GM23338 (cell line): ENCODE data around the gene MYO16.

Experiments used
- CTCF ChIP-seq, 2 experiments: fragments of 200-600 bp in 1 of 2; sonication (generic) in 1 of 2; conservative IDR thresholded peaks; 2 replicates each; pipeline versions ENCODE4 v1.5.1 to v1.6.1; 2016 to 2017; ENCODE audit warnings: antibody characterized with exemption in 2 of 2, low read depth in 2 of 2, mild to moderate bottlenecking in 2 of 2, moderate library complexity in 1 of 2
- REST ChIP-seq: IDR thresholded peaks from one replicate; pipeline ENCODE4 v1.6.1; 2018; ENCODE audit warnings: antibody characterized with exemption; ENCODE audit not compliant: unreplicated experiment
- TF ChIP-seq, protein P1 (sequence below): IDR thresholded peaks from 2 replicates; pipeline ENCODE4 v1.6.1; 2016; ENCODE audit warnings: antibody characterized with exemption

DNA sequence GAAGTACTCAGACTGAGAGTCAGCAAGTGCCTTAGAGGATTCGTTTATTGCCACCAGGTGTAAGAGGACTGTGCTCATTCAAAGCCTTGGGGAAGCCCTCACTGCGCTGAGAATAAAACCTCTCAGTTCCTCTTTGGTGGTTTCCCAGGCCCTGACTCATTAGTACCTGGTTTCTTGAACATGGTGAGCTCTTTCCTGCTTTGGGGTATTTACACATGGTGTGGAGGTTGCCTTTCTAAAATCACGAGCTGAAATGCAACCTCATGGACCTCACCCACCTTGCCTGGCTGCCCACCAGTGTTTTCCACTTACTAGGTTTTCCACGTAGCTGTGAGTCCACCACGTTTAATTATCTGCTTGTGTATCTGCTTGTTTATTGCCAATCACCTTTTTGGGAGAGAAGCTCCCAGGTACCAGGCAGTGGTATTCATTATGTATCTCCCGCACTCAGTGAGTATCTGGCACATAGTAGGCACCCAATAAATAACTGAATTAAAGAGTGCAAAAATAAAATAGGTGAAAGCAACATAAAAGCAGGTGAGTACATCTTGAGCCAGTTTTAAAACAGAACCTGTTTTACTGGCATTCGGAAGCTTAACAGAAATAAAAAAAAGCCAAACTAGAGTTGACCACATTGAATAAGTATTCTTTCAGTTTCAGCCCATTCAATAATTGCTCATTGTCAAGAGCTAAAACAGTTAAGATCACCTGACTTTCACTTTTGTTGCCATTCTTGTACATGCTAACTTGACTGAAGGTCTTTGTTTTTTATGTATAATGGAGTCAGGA is 533.0 kb downstream of the MYO16 start:
- TF ChIP-seq REST = no peak
- TF ChIP-seq, protein P1, sequence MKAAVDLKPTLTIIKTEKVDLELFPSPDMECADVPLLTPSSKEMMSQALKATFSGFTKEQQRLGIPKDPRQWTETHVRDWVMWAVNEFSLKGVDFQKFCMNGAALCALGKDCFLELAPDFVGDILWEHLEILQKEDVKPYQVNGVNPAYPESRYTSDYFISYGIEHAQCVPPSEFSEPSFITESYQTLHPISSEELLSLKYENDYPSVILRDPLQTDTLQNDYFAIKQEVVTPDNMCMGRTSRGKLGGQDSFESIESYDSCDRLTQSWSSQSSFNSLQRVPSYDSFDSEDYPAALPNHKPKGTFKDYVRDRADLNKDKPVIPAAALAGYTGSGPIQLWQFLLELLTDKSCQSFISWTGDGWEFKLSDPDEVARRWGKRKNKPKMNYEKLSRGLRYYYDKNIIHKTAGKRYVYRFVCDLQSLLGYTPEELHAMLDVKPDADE = no peak
- no peak for TF ChIP-seq CTCF (conservative IDR thresholded peaks at IDR 0.05; ENCODE audit: low read depth in 2 of 2)
